HEK293 (cell line): Measurements from ENCODE around the gene ACTA2.

Experiments used
- CTCF ChIA-PET: fragments of 350-600 bp; formaldehyde crosslinking; extraction: SDS; loops from one replicate; lab custom pipeline; 2021; ENCODE audit warnings: antibody characterized with exemption; lab: Yijun Ruan, JAX
- POLR2A ChIA-PET: fragments of 300-600 bp; formaldehyde crosslinking; extraction: SDS; loops from one replicate; lab custom pipeline; 2020; ENCODE audit warnings: antibody characterized with exemption, inconsistent platforms; lab: Yijun Ruan, JAX
- H3K27ac ChIP-seq: fragments of 200-500 bp; sonication (Bioruptor generic); 2 replicates; pipeline ENCODE4 v1.5.1; 2014; ENCODE audit warnings: low read depth, low read length, control low read depth, inconsistent platforms; ENCODE audit errors: extremely low read depth
- H3K36me3 ChIP-seq, 2 experiments: fragments of 200-500 bp in 1 of 2; sonication (Bioruptor generic) in 1 of 2; 1 replicate in 1 of 2; 2 replicates in 1 of 2; pipeline ENCODE4 v1.5.1; 2014 to 2017; ENCODE audit warnings: inconsistent platforms in 2 of 2, low read length in 2 of 2; ENCODE audit not compliant: control insufficient read depth in 2 of 2, insufficient read depth in 1 of 2
- H3K4me1 ChIP-seq: fragments of 200-500 bp; sonication (Bioruptor generic); 2 replicates; pipeline ENCODE4 v1.5.1; 2014; ENCODE audit warnings: mild to moderate bottlenecking, low read length, inconsistent platforms; ENCODE audit not compliant: control insufficient read depth, insufficient read depth
- H3K4me3 ChIP-seq: 2 replicates; pipeline ENCODE4 v1.5.1; 2011; ENCODE audit warnings: low read depth, mild to moderate bottlenecking, control low read depth, low read length, moderate library complexity
- H3K9me3 ChIP-seq: fragments of 200-500 bp; sonication (Bioruptor generic); 2 replicates; pipeline ENCODE4 v1.5.1; 2014; ENCODE audit warnings: low read depth, low read length, inconsistent platforms; ENCODE audit not compliant: control insufficient read depth, insufficient read depth
- KLF17 ChIP-seq: fragments of 450-650 bp; formaldehyde crosslinking; IDR thresholded peaks from 2 replicates; pipeline ENCODE4 v1.5.1; 2016; ENCODE audit warnings: missing biosample characterization, missing genetic modification characterization
- KLF9 ChIP-seq: fragments of 450-650 bp; formaldehyde crosslinking; IDR thresholded peaks from 2 replicates; pipeline ENCODE4 v1.5.1; 2016; ENCODE audit warnings: missing biosample characterization, missing genetic modification characterization, low read depth
- MZF1 ChIP-seq: fragments of 450-650 bp; formaldehyde crosslinking; IDR thresholded peaks from 2 replicates; pipeline ENCODE4 v1.5.1; 2017; ENCODE audit warnings: missing biosample characterization, missing genetic modification characterization, borderline replicate concordance
- OSR2 ChIP-seq: fragments of 450-650 bp; formaldehyde crosslinking; IDR thresholded peaks from 2 replicates; pipeline ENCODE4 v1.5.1; 2016; ENCODE audit warnings: missing biosample characterization, missing genetic modification characterization
- PRDM10 ChIP-seq: fragments of 450-650 bp; formaldehyde crosslinking; IDR thresholded peaks from 2 replicates; pipeline ENCODE4 v1.5.1; 2016; ENCODE audit warnings: missing biosample characterization, missing genetic modification characterization
- RBAK ChIP-seq: fragments of 450-650 bp; formaldehyde crosslinking; IDR thresholded peaks from 2 replicates; pipeline ENCODE4 v1.5.1; 2016; ENCODE audit warnings: missing biosample characterization, missing genetic modification characterization
- WT1 ChIP-seq: fragments of 450-650 bp; formaldehyde crosslinking; IDR thresholded peaks from 2 replicates; pipeline ENCODE4 v1.5.1; 2016; ENCODE audit warnings: missing biosample characterization, missing genetic modification characterization
- ZBTB17 ChIP-seq: fragments of 450-650 bp; formaldehyde crosslinking; IDR thresholded peaks from 2 replicates; pipeline ENCODE4 v1.5.1; 2016; ENCODE audit warnings: missing biosample characterization, missing genetic modification characterization
- ZNF10 ChIP-seq: fragments of 450-650 bp; formaldehyde crosslinking; IDR thresholded peaks from 2 replicates; pipeline ENCODE4 v1.5.1; 2017; ENCODE audit warnings: missing biosample characterization, missing genetic modification characterization
- ZNF140 ChIP-seq: fragments of 450-650 bp; formaldehyde crosslinking; IDR thresholded peaks from 2 replicates; pipeline ENCODE4 v1.5.1; 2016; ENCODE audit warnings: missing biosample characterization, missing genetic modification characterization
- ZNF202 ChIP-seq: fragments of 450-650 bp; formaldehyde crosslinking; IDR thresholded peaks from 2 replicates; pipeline ENCODE4 v1.5.1; 2016; ENCODE audit warnings: missing biosample characterization, missing genetic modification characterization, borderline replicate concordance
- ZNF223 ChIP-seq: fragments of 450-650 bp; formaldehyde crosslinking; IDR thresholded peaks from 2 replicates; pipeline ENCODE4 v1.5.1; 2016; ENCODE audit warnings: missing biosample characterization, missing genetic modification characterization
- ZNF529 ChIP-seq: fragments of 450-650 bp; formaldehyde crosslinking; IDR thresholded peaks from 2 replicates; pipeline ENCODE4 v1.5.1; 2017; ENCODE audit warnings: missing genetic modification characterization, missing biosample characterization; ENCODE audit not compliant: insufficient replicate concordance
- ZNF549 ChIP-seq: fragments of 450-650 bp; IDR thresholded peaks from 2 replicates; pipeline ENCODE4 v1.5.1; 2018; ENCODE audit warnings: missing biosample characterization, missing genetic modification characterization, mild to moderate bottlenecking, inconsistent platforms, moderate library complexity
- ZNF670 ChIP-seq: fragments of 450-650 bp; formaldehyde crosslinking; IDR thresholded peaks from 2 replicates; pipeline ENCODE4 v1.5.1; 2016; ENCODE audit warnings: missing biosample characterization, missing genetic modification characterization, low read depth
- ZSCAN4 ChIP-seq: fragments of 450-650 bp; formaldehyde crosslinking; IDR thresholded peaks from 2 replicates; pipeline ENCODE4 v1.5.1; 2017; ENCODE audit warnings: missing biosample characterization, missing genetic modification characterization
- ZXDB ChIP-seq: fragments of 450-650 bp; formaldehyde crosslinking; IDR thresholded peaks from 2 replicates; pipeline ENCODE4 v1.5.1; 2016; ENCODE audit warnings: missing biosample characterization, missing genetic modification characterization
- TF ChIP-seq, protein P1 (sequence below): fragments of 450-650 bp; formaldehyde crosslinking; conservative IDR thresholded peaks from 2 replicates; pipeline ENCODE4 v1.5.1; 2016; ENCODE audit warnings: low read depth, missing biosample characterization, missing genetic modification characterization

The ACTA2 gene

DNA sequence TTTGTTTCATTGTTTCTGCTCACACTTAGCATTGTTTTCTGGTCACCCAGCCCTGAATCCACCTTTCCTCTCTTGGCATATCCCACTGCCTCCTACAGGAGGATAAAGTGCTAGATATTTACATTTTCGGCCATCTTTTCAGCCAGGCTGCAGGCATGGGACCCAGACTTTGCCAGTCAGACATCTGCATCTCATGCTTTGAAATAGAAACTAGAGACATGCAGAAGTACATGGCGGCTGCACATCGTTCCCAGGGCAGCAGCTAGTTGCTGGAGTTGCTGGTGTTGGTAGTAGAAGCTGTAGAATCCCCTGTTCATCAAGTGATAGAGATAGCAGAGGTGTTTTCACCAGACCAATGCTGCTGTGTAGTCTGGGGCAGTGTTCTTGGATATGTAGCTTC lies 53.8 kb downstream of the ACTA2 start:
- TF ChIP-seq ZNF223 (no peak), PRDM10 (tag by site-specific recombination) (0 out of 2 replicates have a peak, but pooled peaks have one; percentile 35)
- TF ChIP-seq, all 188 proteins: peak for 1
- H3K9me3 ChIP-seq, result no peaks in the 10 kb centered on the region
- ChIA-PET POLR2A (interaction anchor here (0.9 kb wide), 1 partner anchor 11 kb away, joined by 3 read pairs; no protein-coding TSS in a partner anchor), CTCF (interaction anchor here (0.6 to 0.9 kb wide), 4 partner anchors 33 to 1071 kb away, joined by 3 to 6 read pairs (median 4); no protein-coding TSS in a partner anchor)
- H3K36me3 ChIP-seq, result peaks cover 5 to 9% of the 10 kb centered on the region in 2 experiments; a peak in 2 of 3 replicates
- no peak overlapping the region for H3K27ac ChIP-seq
- no peak overlapping the region for H3K4me3 ChIP-seq
- peaks cover 30% of the 10 kb centered on the region for H3K4me1 ChIP-seq

GRCh38 chr10:88896994-88897853 lies 55.3 kb downstream of the ACTA2 start:
- Histone ChIP-seq H3K9me3 (no peaks in the 10 kb centered on the region), H3K4me1 (peaks cover 30% of the 10 kb centered on the region), H3K4me3 (no peak overlapping the region), H3K27ac (peak overlapping the region; percentile 29; the same call in 1 of the 2 replicates), H3K36me3 (peaks cover 0 to 7% of the 10 kb centered on the region in 2 experiments; a peak in 1 of 3 replicates)
- CTCF ChIA-PET, result interaction anchor here (0.7 to 1.6 kb wide), 3 partner anchors 35 to 625 kb away, joined by 3 to 5 read pairs (median 3); no protein-coding TSS in a partner anchor
- POLR2A ChIA-PET, result interaction anchor here (1.0 kb wide), 1 partner anchor 18 kb away, joined by 3 read pairs; no protein-coding TSS in a partner anchor
- TF ChIP-seq, protein P1, sequence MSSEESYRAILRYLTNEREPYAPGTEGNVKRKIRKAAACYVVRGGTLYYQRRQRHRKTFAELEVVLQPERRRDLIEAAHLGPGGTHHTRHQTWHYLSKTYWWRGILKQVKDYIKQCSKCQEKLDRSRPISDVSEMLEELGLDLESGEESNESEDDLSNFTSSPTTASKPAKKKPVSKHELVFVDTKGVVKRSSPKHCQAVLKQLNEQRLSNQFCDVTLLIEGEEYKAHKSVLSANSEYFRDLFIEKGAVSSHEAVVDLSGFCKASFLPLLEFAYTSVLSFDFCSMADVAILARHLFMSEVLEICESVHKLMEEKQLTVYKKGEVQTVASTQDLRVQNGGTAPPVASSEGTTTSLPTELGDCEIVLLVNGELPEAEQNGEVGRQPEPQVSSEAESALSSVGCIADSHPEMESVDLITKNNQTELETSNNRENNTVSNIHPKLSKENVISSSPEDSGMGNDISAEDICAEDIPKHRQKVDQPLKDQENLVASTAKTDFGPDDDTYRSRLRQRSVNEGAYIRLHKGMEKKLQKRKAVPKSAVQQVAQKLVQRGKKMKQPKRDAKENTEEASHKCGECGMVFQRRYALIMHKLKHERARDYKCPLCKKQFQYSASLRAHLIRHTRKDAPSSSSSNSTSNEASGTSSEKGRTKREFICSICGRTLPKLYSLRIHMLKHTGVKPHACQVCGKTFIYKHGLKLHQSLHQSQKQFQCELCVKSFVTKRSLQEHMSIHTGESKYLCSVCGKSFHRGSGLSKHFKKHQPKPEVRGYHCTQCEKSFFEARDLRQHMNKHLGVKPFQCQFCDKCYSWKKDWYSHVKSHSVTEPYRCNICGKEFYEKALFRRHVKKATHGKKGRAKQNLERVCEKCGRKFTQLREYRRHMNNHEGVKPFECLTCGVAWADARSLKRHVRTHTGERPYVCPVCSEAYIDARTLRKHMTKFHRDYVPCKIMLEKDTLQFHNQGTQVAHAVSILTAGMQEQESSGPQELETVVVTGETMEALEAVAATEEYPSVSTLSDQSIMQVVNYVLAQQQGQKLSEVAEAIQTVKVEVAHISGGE (tag by site-specific recombination), result no peak
- TF ChIP-seq ZNF670 (tag by site-specific recombination) (no peak), ZNF140 (tag by site-specific recombination) (peak; percentile 60; the same call in 1 of the 2 replicates), PRDM10 (tag by site-specific recombination) (peak; percentile 99), ZNF549 (tag by site-specific recombination) (no peak), ZNF529 (tag by site-specific recombination) (no peak), WT1 (tag by site-specific recombination) (peak; percentile 37; the same call in 1 of the 2 replicates), RBAK (tag by site-specific recombination) (no peak), ZNF202 (tag by site-specific recombination) (no peak), MZF1 (0 out of 2 replicates have a peak, but pooled peaks have one; percentile 9), KLF9 (tag by site-specific recombination) (no peak), OSR2 (tag by site-specific recombination) (peak; percentile 49), ZSCAN4 (tag by site-specific recombination) (0 out of 2 replicates have a peak, but pooled peaks have one; percentile 3), ZXDB (tag by site-specific recombination) (0 out of 2 replicates have a peak, but pooled peaks have one; percentile 23), ZNF10 (no peak), ZBTB17 (tag by site-specific recombination) (peak; percentile 18; the same call in 1 of the 2 replicates), KLF17 (no peak)
